PC-3 (cell line): Measurements from ENCODE around the gene VARS2. TPM values are rescaled to one million over a fixed set of nuclear protein-coding genes. Genes with fewer than 3 reads are reported as not detected.

Experiments used
- ATAC-seq: fragments of 200-7000 bp; cut with Tn5 transposase; 2 replicates; pipeline ENCODE4 v1.9.1; 2020; ENCODE audit warnings: mild to moderate bottlenecking, moderate library complexity
- BruUV-seq: library from RNA; stranded (reverse); fragments of 400-500 nt; replicated peaks from 2 replicates; lab custom pipeline; 2021; lab: Mats Ljungman, UMichigan
- CTCF ChIA-PET: fragments of 300-600 bp; sonication (Branson Sonifier 250); formaldehyde crosslinking; loops from one replicate; lab custom pipeline; 2022; ENCODE audit warnings: antibody characterized with exemption; lab: Charles Lee
- POLR2A ChIA-PET: fragments of 300-600 bp; sonication (Branson Sonifier 250); formaldehyde crosslinking; loops from one replicate; lab custom pipeline; 2022; ENCODE audit warnings: antibody characterized with exemption; ENCODE audit not compliant: unreplicated experiment; lab: Charles Lee
- DNase-seq: peaks from one replicate; pipeline ENCODE4 v3.0.0-alpha.2; 2015
- H2AFZ ChIP-seq: fragments of 300-600 bp; sonication (generic); 2 replicates; pipeline ENCODE4 v1.6.0; 2016; ENCODE audit warnings: antibody characterized with exemption, low read length
- H3F3A ChIP-seq: fragments of 300-600 bp; sonication (generic); one replicate; pipeline ENCODE4 v1.6.0; 2017; ENCODE audit warnings: antibody characterized with exemption, low read length, control low read depth, mild to moderate bottlenecking; ENCODE audit not compliant: unreplicated experiment
- H3K27ac ChIP-seq: fragments of 300-600 bp; sonication (generic); 2 replicates; pipeline ENCODE4 v1.5.1; 2016; ENCODE audit warnings: mild to moderate bottlenecking, low read length
- H3K27me3 ChIP-seq: fragments of 300-600 bp; sonication (generic); 2 replicates; pipeline ENCODE4 v1.6.1; 2016; ENCODE audit warnings: low read length, mixed read lengths
- H3K36me3 ChIP-seq: fragments of 300-600 bp; sonication (generic); 2 replicates; pipeline ENCODE4 v1.6.1; 2016; ENCODE audit warnings: low read depth, mixed run types, low read length, mixed read lengths
- H3K4me1 ChIP-seq: fragments of 300-600 bp; sonication (generic); 2 replicates; pipeline ENCODE4 v1.5.1; 2016; ENCODE audit warnings: low read length; ENCODE audit not compliant: insufficient read depth
- H3K4me2 ChIP-seq: fragments of 300-600 bp; sonication (generic); 2 replicates; pipeline ENCODE4 v1.6.0; 2016; ENCODE audit warnings: low read length
- H3K4me3 ChIP-seq: fragments of 300-600 bp; sonication (generic); 2 replicates; pipeline ENCODE4 v1.5.1; 2016; ENCODE audit warnings: mild to moderate bottlenecking, low read length, mixed read lengths
- H3K79me2 ChIP-seq: fragments of 300-600 bp; sonication (generic); 2 replicates; pipeline ENCODE4 v1.6.1; 2017; ENCODE audit warnings: low read length, mixed read lengths
- H3K9ac ChIP-seq: fragments of 300-600 bp; sonication (generic); 2 replicates; pipeline ENCODE4 v1.6.0; 2016; ENCODE audit warnings: mild to moderate bottlenecking, low read length
- H3K9me2 ChIP-seq: fragments of 300-600 bp; sonication (generic); replicated peaks from 2 replicates; pipeline ENCODE4 v1.6.1; 2016; ENCODE audit warnings: mixed run types, low read length, mixed read lengths
- H3K9me3 ChIP-seq: fragments of 300-600 bp; sonication (generic); 2 replicates; pipeline ENCODE4 v1.6.1; 2016; ENCODE audit warnings: low read length, mixed read lengths
- H4K20me1 ChIP-seq: fragments of 300-600 bp; sonication (generic); 2 replicates; pipeline ENCODE4 v1.6.1; 2016; ENCODE audit warnings: low read length, mixed read lengths
- CTCF ChIP-seq: fragments of 300-600 bp; sonication (generic); conservative IDR thresholded peaks from 2 replicates; pipeline ENCODE4 v1.5.1; 2017; ENCODE audit warnings: antibody characterized with exemption, low read depth, mild to moderate bottlenecking, low read length
- EZH2 ChIP-seq: fragments of 300-600 bp; sonication (generic); IDR thresholded peaks from one replicate; pipeline ENCODE4 v1.6.1; 2017; ENCODE audit warnings: antibody characterized with exemption, mild to moderate bottlenecking, low read length; ENCODE audit not compliant: unreplicated experiment
- EZH2phosphoT487 ChIP-seq: fragments of 300-600 bp; sonication (generic); IDR thresholded peaks from 2 replicates; pipeline ENCODE4 v1.6.1; 2018; ENCODE audit warnings: mild to moderate bottlenecking, antibody characterized with exemption, low read length, borderline replicate concordance
- intact Hi-C: fragments of 100-400 bp; cut with micrococcal nuclease; formaldehyde crosslinking; loops from 2 replicates; pipeline ENCODE4 v1.9.0; 2023
- total RNA-seq: library from RNA; depleted of rRNA; stranded (reverse); fragments of >200 nt; gene quantifications from 2 replicates; pipeline ENCODE4 v1.2.3, GENCODE V29; 2014

VARS2 gene
- total RNA-seq, 1 experiment from 2014 or later: 66.5 TPM

- no TSS peak for BruUV-seq
These were observed 16.5 kb downstream of the VARS2 start for GRCh38 chr6:30930506-30930905.

GRCh38 chr6:30931272-30931671 is 17.2 kb downstream of the VARS2 start:
- no TSS peak for BruUV-seq
- Histone ChIP-seq H3K4me2 (no peak overlapping the region), H2AFZ (no peak overlapping the region), H3K36me3 (peaks cover 20% of the 10 kb centered on the region), H3K9me2 (no peaks in the 10 kb centered on the region), H3K79me2 (no peaks in the 10 kb centered on the region), H3K9me3 (no peaks in the 10 kb centered on the region), H3K4me1 (peaks cover 15% of the 10 kb centered on the region), H3F3A (no peaks in the 10 kb centered on the region), H3K27ac (no peak overlapping the region), H3K9ac (no peak overlapping the region), H4K20me1 (no peaks in the 10 kb centered on the region), H3K4me3 (no peak overlapping the region), H3K27me3 (no peaks in the 10 kb centered on the region)
- ATAC-seq: no peak
- TF ChIP-seq EZH2phosphoT487: no peak
- no peak for TF ChIP-seq CTCF
- TF ChIP-seq EZH2: no peak
- no peak for DNase-seq
- intact Hi-C loops: loop anchor here (10.0 kb wide), 1 partner anchor 54 kb away; the partner anchor contains the start of gene MUC21
- ChIA-PET POLR2A (interaction anchor here (0.6 kb wide), 1 partner anchor 141 kb away, joined by 4 read pairs; no protein-coding TSS in a partner anchor), CTCF (interaction anchor here (0.9 kb wide), 1 partner anchor 148 kb away, joined by 5 read pairs; no protein-coding TSS in a partner anchor)

More at GRCh38 chr6:30930506-30930905, 16.5 kb downstream of the VARS2 start:
- Histone ChIP-seq H3K9me3 (no peaks in the 10 kb centered on the region), H3K27me3 (no peaks in the 10 kb centered on the region), H3K4me3 (no peak overlapping the region), H3F3A (no peaks in the 10 kb centered on the region), H3K9ac (no peak overlapping the region), H3K4me2 (no peak overlapping the region), H3K79me2 (no peaks in the 10 kb centered on the region), H3K9me2 (no peaks in the 10 kb centered on the region), H3K27ac (no peak overlapping the region), H4K20me1 (no peaks in the 10 kb centered on the region), H2AFZ (no peak overlapping the region), H3K36me3 (peaks cover 27% of the 10 kb centered on the region), H3K4me1 (peaks cover 17% of the 10 kb centered on the region)
- ATAC-seq (no peak), DNase-seq (no peak)
- ChIA-PET POLR2A (no interaction called here), CTCF (interaction anchor here (0.9 to 1.3 kb wide), 2 partner anchors 140 to 149 kb away, joined by 4 to 5 read pairs; no protein-coding TSS in a partner anchor)
- TF ChIP-seq EZH2phosphoT487 (no peak), EZH2 (no peak), CTCF (no peak)
- intact Hi-C loops: loop anchor here (10.0 kb wide), 1 partner anchor 54 kb away; the partner anchor contains the start of gene MUC21

- Histone ChIP-seq H3K79me2 (no peaks in the 10 kb centered on the region), H4K20me1 (no peaks in the 10 kb centered on the region), H3K9me2 (no peaks in the 10 kb centered on the region), H3F3A (no peaks in the 10 kb centered on the region), H3K4me3 (no peak within 1 kb of the TSS), H3K36me3 (peaks cover 13% of the 10 kb centered on the region; the same call in 1 of the 2 replicates), H2AFZ (no peak within 1 kb of the TSS), H3K27ac (no peak within 1 kb of the TSS), H3K9me3 (no peaks in the 10 kb centered on the region), H3K9ac (no peak within 1 kb of the TSS), H3K4me2 (no peak within 1 kb of the TSS), H3K4me1 (peaks cover 7% of the 10 kb centered on the region), H3K27me3 (no peaks in the 10 kb centered on the region)
- no peak for ATAC-seq
- POLR2A ChIA-PET: no interaction called here
- BruUV-seq: no TSS peak
- CTCF ChIA-PET: no interaction called here
- TF ChIP-seq CTCF: no peak
- no peak for TF ChIP-seq EZH2phosphoT487
- no peak for TF ChIP-seq EZH2
- intact Hi-C loops: loop anchor here (10.0 kb wide), 1 partner anchor 53 kb away; the partner anchor contains the start of gene MUC21
- DNase-seq: no peak
These were observed 18.1 kb downstream of the VARS2 start, which contains the start of gene SFTA2 for GRCh38 chr6:30931969-30932645. TSS of gene SFTA2 (minus strand) at chr6:30932170. CDS start at chr6:30932096, 74 bp downstream.
